CD14-positive monocyte (primary cell): ENCODE data around the gene ARL4C. TPM values are rescaled to one million over a fixed set of nuclear protein-coding genes. Genes with fewer than 3 reads are reported as not detected.

ENCODE experiments used
- DNase-seq, 3 donors: peaks; one replicate each; pipeline ENCODE4 v3.0.0-alpha.2; 2011 to 2022
- H2AFZ ChIP-seq: 2 replicates; pipeline ENCODE4 v1.6.0; 2012; ENCODE audit warnings: mild to moderate bottlenecking, low read depth, low read length, inconsistent platforms; ENCODE audit not compliant: insufficient read depth, poor library complexity, severe bottlenecking
- H3K27ac ChIP-seq, 2 donors: 1 replicate in 1 of 2; 2 replicates in 1 of 2; pipeline ENCODE4 v1.5.1; 2012 to 2013; ENCODE audit warnings: low read length in 2 of 2, control low read depth in 1 of 2, inconsistent platforms in 1 of 2, low read depth in 1 of 2, mild to moderate bottlenecking in 1 of 2
- H3K27me3 ChIP-seq, 2 donors: one replicate each; pipeline versions ENCODE4 v1.6.0 to v1.6.1; 2011 to 2013; ENCODE audit warnings: low read length in 2 of 2; ENCODE audit not compliant: control insufficient read depth in 2 of 2, insufficient read depth in 2 of 2
- H3K36me3 ChIP-seq, 2 donors: replicated peaks in 1 of 2; 1 replicate in 1 of 2; 2 replicates in 1 of 2; pipeline versions ENCODE4 v1.5.1 to v1.6.1; 2012 to 2013; ENCODE audit warnings: low read length in 2 of 2, control low read depth in 1 of 2, inconsistent platforms in 1 of 2, mild to moderate bottlenecking in 1 of 2; ENCODE audit not compliant: insufficient read depth in 2 of 2, control insufficient read depth in 1 of 2
- H3K4me1 ChIP-seq, 2 donors: 1 replicate in 1 of 2; 2 replicates in 1 of 2; pipeline versions ENCODE4 v1.5.1 to v1.6.1; 2012 to 2013; ENCODE audit warnings: low read length in 2 of 2, control low read depth in 1 of 2, inconsistent platforms in 1 of 2, mild to moderate bottlenecking in 1 of 2, moderate library complexity in 1 of 2; ENCODE audit not compliant: insufficient read depth in 2 of 2, control insufficient read depth in 1 of 2
- H3K4me2 ChIP-seq: replicated peaks from 2 replicates; pipeline ENCODE3; 2012; ENCODE audit warnings: low read length, moderate library complexity, mild to moderate bottlenecking; ENCODE audit not compliant: poor library complexity, severe bottlenecking; ENCODE audit errors: extremely low read depth
- H3K4me3 ChIP-seq, 3 experiments: fragments of 200-600 bp in 1 of 3; sonication (generic) in 1 of 3; replicated peaks in 1 of 3; 1 replicate in 2 of 3; 2 replicates in 1 of 3; pipeline ENCODE4 v1.5.1; 2011 to 2013; ENCODE audit warnings: low read length in 3 of 3, mild to moderate bottlenecking in 3 of 3, control low read depth in 2 of 3, low read depth in 2 of 3, inconsistent platforms in 1 of 3, moderate library complexity in 1 of 3
- H3K79me2 ChIP-seq: 2 replicates; pipeline ENCODE4 v1.6.0; 2012; ENCODE audit warnings: mild to moderate bottlenecking, control low read depth, inconsistent platforms, low read length, moderate library complexity; ENCODE audit not compliant: insufficient read depth
- H3K9ac ChIP-seq: 2 replicates; pipeline ENCODE4 v1.6.0; 2017; ENCODE audit warnings: low read length, mild to moderate bottlenecking; ENCODE audit not compliant: insufficient read depth, poor library complexity, severe bottlenecking
- H3K9me3 ChIP-seq, 2 donors: replicated peaks in 1 of 2; 1 replicate in 1 of 2; 2 replicates in 1 of 2; pipeline versions ENCODE4 v1.5.1 to v1.6.1; 2012 to 2013; ENCODE audit warnings: low read length in 2 of 2, control low read depth in 1 of 2; ENCODE audit not compliant: control insufficient read depth in 1 of 2, insufficient read depth in 1 of 2
- H4K20me1 ChIP-seq: 2 replicates; pipeline ENCODE4 v1.6.0; 2012; ENCODE audit warnings: mild to moderate bottlenecking, low read length, control low read depth, moderate library complexity; ENCODE audit not compliant: insufficient read depth
- H3K27ac Mint-ChIP-seq, 7 donors: one replicate each; pipeline ENCODE4 v1.8.0; 2020; ENCODE audit warnings: mild to moderate bottlenecking in 7 of 7, mixed read lengths in 7 of 7, moderate library complexity in 6 of 7, inconsistent platforms in 2 of 7
- H3K27me3 Mint-ChIP-seq, 3 donors: one replicate each; pipeline ENCODE4 v1.8.0; 2021 to 2022; ENCODE audit warnings: low read depth in 3 of 3, mild to moderate bottlenecking in 3 of 3, mixed read lengths in 3 of 3, moderate library complexity in 3 of 3, inconsistent platforms in 1 of 3
- H3K36me3 Mint-ChIP-seq, 2 donors: one replicate each; pipeline ENCODE4 v1.8.0; 2020; ENCODE audit warnings: mixed read lengths in 2 of 2, inconsistent platforms in 1 of 2, mild to moderate bottlenecking in 1 of 2
- H3K4me1 Mint-ChIP-seq: one replicate; pipeline ENCODE4 v1.8.0; 2020; ENCODE audit warnings: mild to moderate bottlenecking, mixed read lengths
- H3K4me3 Mint-ChIP-seq, 2 donors: one replicate each; pipeline ENCODE4 v1.8.0; 2020; ENCODE audit warnings: mild to moderate bottlenecking in 2 of 2, mixed read lengths in 2 of 2, moderate library complexity in 1 of 2
- H3K9me3 Mint-ChIP-seq, 7 donors: one replicate each; pipeline ENCODE4 v1.8.0; 2020 to 2022; ENCODE audit warnings: mixed read lengths in 7 of 7, mild to moderate bottlenecking in 6 of 7, moderate library complexity in 6 of 7, inconsistent platforms in 2 of 7
- WGBS: methylation state at CpG from one replicate; pipeline ENCODE4 v1.1.5; 2013; ENCODE audit warnings: missing lambda C conversion rate; ENCODE audit not compliant: insufficient coverage; 5-methylcytosine and 5-hydroxymethylcytosine counted together
- intact Hi-C, 2 donors: fragments of 100-400 bp; cut with micrococcal nuclease; formaldehyde crosslinking; loops; one replicate each; pipeline versions ENCODE4 v1.15.0 to v1.15.1; 2023
- polyA plus RNA-seq, 3 donors: library from polyadenylated mRNA; depleted of rRNA in 1 of 3; unstranded in 2 of 3; stranded (reverse) in 1 of 3; fragments of 300-500 nt in 2 of 3; fragments of >200 nt in 1 of 3; fragmentation: Illumina TruSeq in 2 of 3; gene quantifications; 1 replicate in 2 of 3; 2 replicates in 1 of 3; pipeline ENCODE4 v1.2.3, GENCODE V29; 2012 to 2021
- TF ChIP-seq, protein P1 (sequence below): fragments of 200-600 bp; IDR thresholded peaks from one replicate; pipeline ENCODE4 v1.8.0; 2022; ENCODE audit warnings: antibody characterized with exemption, mild to moderate bottlenecking

ARL4C gene
- polyA plus RNA-seq, 3 donors: 4.0 to 90.9 (median 6.4) TPM

DNA sequence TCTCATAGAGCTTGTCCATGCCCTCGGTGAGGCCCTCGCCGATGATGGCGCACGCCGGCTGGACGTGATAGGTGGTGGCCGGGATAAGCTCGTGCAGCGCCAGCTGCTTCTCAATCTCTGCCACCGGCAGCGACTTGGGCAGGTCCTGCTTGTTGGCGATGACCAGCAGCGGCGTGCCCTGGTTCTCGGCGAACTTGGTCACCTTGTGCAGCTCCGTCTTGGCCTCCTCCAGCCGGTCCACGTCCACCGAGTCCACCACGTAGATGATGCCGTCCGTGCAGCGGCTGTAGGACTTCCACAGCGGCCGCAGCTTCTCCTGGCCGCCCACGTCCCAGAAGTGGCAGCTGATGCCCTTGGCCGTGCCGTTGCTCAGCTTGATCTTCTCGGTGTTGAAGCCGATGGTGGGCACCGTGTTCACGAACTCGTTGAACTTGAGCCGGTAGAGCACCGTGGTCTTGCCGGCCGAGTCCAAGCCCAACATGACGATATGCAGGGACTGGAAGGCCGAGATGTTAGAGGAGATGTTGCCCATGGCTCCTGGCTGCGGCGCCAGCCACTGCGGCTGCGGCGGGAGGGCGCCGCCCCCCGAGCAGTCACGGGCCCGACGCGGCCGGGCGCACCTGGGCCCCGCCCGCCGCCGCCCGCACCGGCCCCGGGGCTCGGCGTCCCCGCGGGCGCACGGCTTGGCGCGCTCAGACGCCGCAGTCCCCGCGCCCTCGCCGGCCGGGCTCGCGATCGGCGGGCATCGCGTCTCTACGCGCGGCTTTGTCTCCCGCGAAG is 636 bp downstream of the ARL4C start:
- peaks cover 41 to 51% of the 10 kb centered on the region in 2 donors for H3K4me1 ChIP-seq

More for the DNA sequence above, 636 bp downstream of the ARL4C start:
- TF ChIP-seq, protein P1, sequence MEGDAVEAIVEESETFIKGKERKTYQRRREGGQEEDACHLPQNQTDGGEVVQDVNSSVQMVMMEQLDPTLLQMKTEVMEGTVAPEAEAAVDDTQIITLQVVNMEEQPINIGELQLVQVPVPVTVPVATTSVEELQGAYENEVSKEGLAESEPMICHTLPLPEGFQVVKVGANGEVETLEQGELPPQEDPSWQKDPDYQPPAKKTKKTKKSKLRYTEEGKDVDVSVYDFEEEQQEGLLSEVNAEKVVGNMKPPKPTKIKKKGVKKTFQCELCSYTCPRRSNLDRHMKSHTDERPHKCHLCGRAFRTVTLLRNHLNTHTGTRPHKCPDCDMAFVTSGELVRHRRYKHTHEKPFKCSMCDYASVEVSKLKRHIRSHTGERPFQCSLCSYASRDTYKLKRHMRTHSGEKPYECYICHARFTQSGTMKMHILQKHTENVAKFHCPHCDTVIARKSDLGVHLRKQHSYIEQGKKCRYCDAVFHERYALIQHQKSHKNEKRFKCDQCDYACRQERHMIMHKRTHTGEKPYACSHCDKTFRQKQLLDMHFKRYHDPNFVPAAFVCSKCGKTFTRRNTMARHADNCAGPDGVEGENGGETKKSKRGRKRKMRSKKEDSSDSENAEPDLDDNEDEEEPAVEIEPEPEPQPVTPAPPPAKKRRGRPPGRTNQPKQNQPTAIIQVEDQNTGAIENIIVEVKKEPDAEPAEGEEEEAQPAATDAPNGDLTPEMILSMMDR: no peak
- Mint-ChIP-seq H3K27me3 (peaks cover 33 to 41% (median 35%) of the 10 kb centered on the region in 3 donors), H3K27ac (peak overlapping the region; percentile 18 to 94 (median 86)), H3K36me3 (peaks cover 5 to 23% of the 10 kb centered on the region in 2 donors), H3K4me1 (peaks cover 32% of the 10 kb centered on the region), H3K4me3 (peak overlapping the region; percentile 99), H3K9me3 (peaks cover 2 to 17% (median 9%) of the 10 kb centered on the region in 7 donors)
- Histone ChIP-seq H4K20me1 (peaks cover 39% of the 10 kb centered on the region), H3K79me2 (peaks cover 47% of the 10 kb centered on the region), H3K27ac (peak overlapping the region in 1 of 2 donors; percentile 75), H3K36me3 (no peaks in the 10 kb centered on the region), H3K4me2 (peak overlapping the region; percentile 82), H2AFZ (no peak overlapping the region), H3K9me3 (no peaks in the 10 kb centered on the region), H3K9ac (peak overlapping the region; percentile 78), H3K27me3 (peaks cover 9 to 24% of the 10 kb centered on the region in 2 donors), H3K4me3 (peak overlapping the region; percentile 48 to 92 (median 61))
- intact Hi-C loops: loop anchor here (1.0 to 10.0 kb wide), 4 partner anchors 71 to 641 kb away; partner anchors contain the start of gene HJURP (in 1 of the 2)
- WGBS: 1% methylated on average over 89 of the region's 89 CpGs
- peak; percentile 24 to 33 (median 33) for DNase-seq
